ENCODE results near the gene CSF2RB.

- TF ChIP-seq HDAC2 (IDR thresholded peaks at IDR 0.05): no peak
- TF ChIP-seq MYC (IDR thresholded peaks at IDR 0.05; ENCODE audit: borderline replicate concordance, low read length): no peak
- TF ChIP-seq, protein P1, sequence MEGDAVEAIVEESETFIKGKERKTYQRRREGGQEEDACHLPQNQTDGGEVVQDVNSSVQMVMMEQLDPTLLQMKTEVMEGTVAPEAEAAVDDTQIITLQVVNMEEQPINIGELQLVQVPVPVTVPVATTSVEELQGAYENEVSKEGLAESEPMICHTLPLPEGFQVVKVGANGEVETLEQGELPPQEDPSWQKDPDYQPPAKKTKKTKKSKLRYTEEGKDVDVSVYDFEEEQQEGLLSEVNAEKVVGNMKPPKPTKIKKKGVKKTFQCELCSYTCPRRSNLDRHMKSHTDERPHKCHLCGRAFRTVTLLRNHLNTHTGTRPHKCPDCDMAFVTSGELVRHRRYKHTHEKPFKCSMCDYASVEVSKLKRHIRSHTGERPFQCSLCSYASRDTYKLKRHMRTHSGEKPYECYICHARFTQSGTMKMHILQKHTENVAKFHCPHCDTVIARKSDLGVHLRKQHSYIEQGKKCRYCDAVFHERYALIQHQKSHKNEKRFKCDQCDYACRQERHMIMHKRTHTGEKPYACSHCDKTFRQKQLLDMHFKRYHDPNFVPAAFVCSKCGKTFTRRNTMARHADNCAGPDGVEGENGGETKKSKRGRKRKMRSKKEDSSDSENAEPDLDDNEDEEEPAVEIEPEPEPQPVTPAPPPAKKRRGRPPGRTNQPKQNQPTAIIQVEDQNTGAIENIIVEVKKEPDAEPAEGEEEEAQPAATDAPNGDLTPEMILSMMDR (IDR thresholded peaks at IDR 0.05): no peak
- no peak for TF ChIP-seq EP300 (IDR thresholded peaks at IDR 0.05)
- no peak for TF ChIP-seq POLR2A (IDR thresholded peaks at IDR 0.05; ENCODE audit: low read length)
- TF ChIP-seq ESRRA (IDR thresholded peaks at IDR 0.05; ENCODE audit: borderline replicate concordance, low read length): no peak
- TF ChIP-seq CHD4 (IDR thresholded peaks at IDR 0.05; ENCODE audit: borderline replicate concordance): no peak
- TF ChIP-seq USF2 (IDR thresholded peaks at IDR 0.05): no peak
- TF ChIP-seq PBX3 (IDR thresholded peaks at IDR 0.05): no peak
- TF ChIP-seq REST (IDR thresholded peaks at IDR 0.05): no peak
- no peak for TF ChIP-seq ZNF302 (CRISPR knock-in tag; IDR thresholded peaks at IDR 0.05)
- no peak for TF ChIP-seq SMC3 (IDR thresholded peaks at IDR 0.05)
- TF ChIP-seq RNF2 (IDR thresholded peaks at IDR 0.05; ENCODE audit: borderline replicate concordance, low read depth): no peak
Observed at GRCh38 chr22:36950797-36951590, 37.6 kb downstream of the CSF2RB start.
